ENCODE results near the gene IFITM2.

The IFITM2 gene

GRCh38 chr11:289712-290620 is 17.6 kb upstream of the IFITM2 start:
- no peak overlapping the region for H3K4me3 ChIP-seq (ENCODE audit: low read depth, low read length)
- H3K79me2 ChIP-seq: no peaks in the 10 kb centered on the region
- H3K27me3 ChIP-seq (ENCODE audit: control insufficient read depth, insufficient read depth, low read length): no peaks in the 10 kb centered on the region
- H3K9me3 ChIP-seq (ENCODE audit: control insufficient read depth, low read length): no peaks in the 10 kb centered on the region
- H3K36me3 ChIP-seq (ENCODE audit: control insufficient read depth, insufficient read depth, low read length): no peaks in the 10 kb centered on the region
- no peak overlapping the region for H2AFZ ChIP-seq
- H3K4me1 ChIP-seq: no peaks in the 10 kb centered on the region
- H3K27ac ChIP-seq: no peak overlapping the region
- peak overlapping the region; percentile 22 for H3K4me2 ChIP-seq (ENCODE audit: low read length)
- no peak for TF ChIP-seq CTCF (IDR thresholded peaks at IDR 0.05)
- H3K9ac ChIP-seq: no peak overlapping the region

GRCh38 chr11:290621-291231 is 16.9 kb upstream of the IFITM2 start:
- no peak for TF ChIP-seq CTCF (IDR thresholded peaks at IDR 0.05)
- Histone ChIP-seq H3K9me3 (ENCODE audit: control insufficient read depth, low read length) (no peaks in the 10 kb centered on the region), H2AFZ (no peak overlapping the region), H3K36me3 (ENCODE audit: control insufficient read depth, insufficient read depth, low read length) (no peaks in the 10 kb centered on the region), H3K9ac (no peak overlapping the region), H3K4me2 (ENCODE audit: low read length) (no peak overlapping the region), H3K79me2 (no peaks in the 10 kb centered on the region), H3K4me3 (ENCODE audit: low read depth, low read length) (no peak overlapping the region), H3K27me3 (ENCODE audit: control insufficient read depth, insufficient read depth, low read length) (no peaks in the 10 kb centered on the region), H3K27ac (no peak overlapping the region), H3K4me1 (no peaks in the 10 kb centered on the region)

- Histone ChIP-seq H3K4me1 (no peaks in the 10 kb centered on the region), H3K27me3 (ENCODE audit: control insufficient read depth, insufficient read depth, low read length) (no peaks in the 10 kb centered on the region)
Measured at GRCh38 chr11:291281-292210, 16.1 kb upstream of the IFITM2 start.

More at GRCh38 chr11:291281-292210, 16.1 kb upstream of the IFITM2 start:
- no peak overlapping the region for H3K4me3 ChIP-seq (ENCODE audit: low read depth, low read length)
- TF ChIP-seq CTCF (IDR thresholded peaks at IDR 0.05): no peak
- no peaks in the 10 kb centered on the region for H3K36me3 ChIP-seq (ENCODE audit: control insufficient read depth, insufficient read depth, low read length)
- no peak overlapping the region for H3K9ac ChIP-seq
- H3K27ac ChIP-seq: no peak overlapping the region
- H3K9me3 ChIP-seq (ENCODE audit: control insufficient read depth, low read length): no peaks in the 10 kb centered on the region
- no peaks in the 10 kb centered on the region for H3K79me2 ChIP-seq
- H2AFZ ChIP-seq: no peak overlapping the region
- H3K4me2 ChIP-seq (ENCODE audit: low read length): no peak overlapping the region

Measured in parathyroid adenoma (tissue), 2 donors.